DND-41 (cell line): Measurements from ENCODE around the gene CD34.

Source experiments
- ATAC-seq: fragments of 200-7000 bp; cut with Tn5 transposase; 3 replicates; pipeline ENCODE4 v1.9.1; 2021; ENCODE audit warnings: low read depth; ENCODE audit not compliant: insufficient read depth
- DNase-seq: peaks from one replicate; pipeline ENCODE4 v3.0.0-alpha.2; 2020
- H2AFZ ChIP-seq: 2 replicates; pipeline ENCODE4 v1.6.0; 2012; ENCODE audit warnings: low read depth, low read length
- H3K27ac ChIP-seq: 2 replicates; pipeline ENCODE4 v1.5.1; 2012; ENCODE audit warnings: low read length, inconsistent platforms
- H3K27me3 ChIP-seq: fragments of 200-600 bp; sonication (generic); 2 replicates; pipeline ENCODE4 v1.6.0; 2012; ENCODE audit warnings: low read length, mild to moderate bottlenecking, inconsistent platforms; ENCODE audit not compliant: insufficient read depth, poor library complexity
- H3K36me3 ChIP-seq: 2 replicates; pipeline ENCODE4 v1.5.1; 2012; ENCODE audit warnings: low read length, inconsistent platforms; ENCODE audit not compliant: insufficient read depth
- H3K4me1 ChIP-seq: 2 replicates; pipeline ENCODE4 v1.5.1; 2012; ENCODE audit warnings: mild to moderate bottlenecking, low read length; ENCODE audit not compliant: insufficient read depth
- H3K4me2 ChIP-seq: 2 replicates; pipeline ENCODE4 v1.6.0; 2012; ENCODE audit warnings: mild to moderate bottlenecking, moderate library complexity, low read length, inconsistent platforms; ENCODE audit not compliant: insufficient read depth
- H3K4me3 ChIP-seq, 2 experiments: fragments of 200-600 bp in 1 of 2; shearing (Covaris generic) in 1 of 2; 2 replicates each; pipeline ENCODE4 v1.5.1; 2012 to 2016; ENCODE audit warnings: inconsistent platforms in 2 of 2, low read length in 2 of 2, mild to moderate bottlenecking in 2 of 2, low read depth in 1 of 2, moderate library complexity in 1 of 2
- H3K79me2 ChIP-seq: 2 replicates; pipeline ENCODE4 v1.6.0; 2012; ENCODE audit warnings: low read length, inconsistent platforms; ENCODE audit not compliant: insufficient read depth
- H3K9ac ChIP-seq: 2 replicates; pipeline ENCODE4 v1.6.0; 2012; ENCODE audit warnings: low read depth, mild to moderate bottlenecking, inconsistent platforms, low read length, moderate library complexity
- H3K9me3 ChIP-seq: 2 replicates; pipeline ENCODE4 v1.5.1; 2012; ENCODE audit warnings: low read length, moderate library complexity, mild to moderate bottlenecking, inconsistent platforms; ENCODE audit not compliant: insufficient read depth, severe bottlenecking
- H4K20me1 ChIP-seq: 2 replicates; pipeline ENCODE4 v1.6.0; 2012; ENCODE audit warnings: low read length; ENCODE audit not compliant: insufficient read depth
- EZH2 ChIP-seq: IDR thresholded peaks from 3 replicates; pipeline ENCODE4 v1.6.1; 2012; ENCODE audit warnings: borderline replicate concordance, low read depth, mild to moderate bottlenecking, moderate library complexity, low read length, inconsistent platforms; ENCODE audit not compliant: severe bottlenecking
- TF ChIP-seq, protein P1 (sequence below): IDR thresholded peaks from 2 replicates; pipeline ENCODE4 v1.5.1; 2012; ENCODE audit warnings: borderline replicate concordance, low read length, moderate library complexity, mild to moderate bottlenecking; ENCODE audit not compliant: poor library complexity, severe bottlenecking; ENCODE audit errors: extremely low read depth

CD34 gene

GRCh38 chr1:207897188-207897587, 13.7 kb downstream of the CD34 start:
- no peaks in the 10 kb centered on the region for H3K36me3 ChIP-seq
- ATAC-seq (no peak), DNase-seq (no peak)
- no peaks in the 10 kb centered on the region for H3K4me1 ChIP-seq
- no peaks in the 10 kb centered on the region for H3K79me2 ChIP-seq
- H3K9ac ChIP-seq = no peak overlapping the region
- no peak overlapping the region for H3K4me3 ChIP-seq
- no peaks in the 10 kb centered on the region for H3K27me3 ChIP-seq
- TF ChIP-seq, protein P1, sequence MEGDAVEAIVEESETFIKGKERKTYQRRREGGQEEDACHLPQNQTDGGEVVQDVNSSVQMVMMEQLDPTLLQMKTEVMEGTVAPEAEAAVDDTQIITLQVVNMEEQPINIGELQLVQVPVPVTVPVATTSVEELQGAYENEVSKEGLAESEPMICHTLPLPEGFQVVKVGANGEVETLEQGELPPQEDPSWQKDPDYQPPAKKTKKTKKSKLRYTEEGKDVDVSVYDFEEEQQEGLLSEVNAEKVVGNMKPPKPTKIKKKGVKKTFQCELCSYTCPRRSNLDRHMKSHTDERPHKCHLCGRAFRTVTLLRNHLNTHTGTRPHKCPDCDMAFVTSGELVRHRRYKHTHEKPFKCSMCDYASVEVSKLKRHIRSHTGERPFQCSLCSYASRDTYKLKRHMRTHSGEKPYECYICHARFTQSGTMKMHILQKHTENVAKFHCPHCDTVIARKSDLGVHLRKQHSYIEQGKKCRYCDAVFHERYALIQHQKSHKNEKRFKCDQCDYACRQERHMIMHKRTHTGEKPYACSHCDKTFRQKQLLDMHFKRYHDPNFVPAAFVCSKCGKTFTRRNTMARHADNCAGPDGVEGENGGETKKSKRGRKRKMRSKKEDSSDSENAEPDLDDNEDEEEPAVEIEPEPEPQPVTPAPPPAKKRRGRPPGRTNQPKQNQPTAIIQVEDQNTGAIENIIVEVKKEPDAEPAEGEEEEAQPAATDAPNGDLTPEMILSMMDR = no peak
- TF ChIP-seq EZH2 = no peak
- no peak overlapping the region for H2AFZ ChIP-seq
- no peak overlapping the region for H3K27ac ChIP-seq
- H3K9me3 ChIP-seq = no peaks in the 10 kb centered on the region
- H4K20me1 ChIP-seq = no peaks in the 10 kb centered on the region
- no peak overlapping the region for H3K4me2 ChIP-seq

DNA sequence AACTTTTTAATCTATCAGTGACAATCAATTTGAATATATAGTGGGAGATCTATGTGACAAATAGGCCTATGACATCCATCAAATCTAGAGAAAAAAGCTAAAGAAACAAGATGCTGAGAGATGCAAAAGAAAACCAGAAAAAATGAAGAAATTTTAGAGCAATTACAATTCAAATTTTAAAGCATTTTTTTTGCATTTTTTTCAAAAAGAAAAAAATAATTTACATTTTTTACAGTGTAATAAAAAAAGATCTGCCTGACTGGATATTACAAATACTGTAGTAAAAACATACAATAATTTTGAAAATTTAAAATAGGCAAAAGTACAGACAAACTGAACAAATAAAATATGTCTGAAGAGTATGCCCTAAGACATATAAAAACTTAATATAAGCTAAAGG, 14.4 kb downstream of the CD34 start:
- Histone ChIP-seq H3K9ac (no peak overlapping the region), H3K9me3 (no peaks in the 10 kb centered on the region), H2AFZ (no peak overlapping the region), H3K36me3 (no peaks in the 10 kb centered on the region), H4K20me1 (no peaks in the 10 kb centered on the region), H3K4me3 (no peak overlapping the region), H3K4me2 (no peak overlapping the region), H3K79me2 (no peaks in the 10 kb centered on the region), H3K4me1 (no peaks in the 10 kb centered on the region), H3K27ac (no peak overlapping the region), H3K27me3 (no peaks in the 10 kb centered on the region)
- DNase-seq (no peak), ATAC-seq (no peak)
- no peak for TF ChIP-seq EZH2
- TF ChIP-seq, protein P1 = no peak

DNA sequence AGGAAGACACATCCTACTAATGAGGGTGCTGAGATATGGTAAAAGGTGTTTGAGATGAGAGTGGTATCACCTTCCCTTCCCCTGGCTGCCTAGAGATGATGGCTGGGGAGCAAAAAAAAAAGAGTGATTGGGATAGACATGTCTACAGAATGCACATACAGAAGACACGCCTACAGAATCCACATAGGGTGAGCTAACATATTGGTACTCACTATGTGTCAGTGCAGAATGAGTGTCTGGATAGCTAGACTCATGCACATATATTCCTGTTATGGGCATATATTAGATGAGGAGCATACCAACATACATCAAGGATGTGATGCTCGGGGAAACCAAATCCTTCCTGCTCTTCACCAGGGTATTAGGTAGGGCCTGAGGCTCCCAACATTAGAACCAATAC, 16.2 kb downstream of the CD34 start:
- no peak overlapping the region for H3K9ac ChIP-seq
- TF ChIP-seq, protein P1 = no peak
- TF ChIP-seq EZH2 = no peak
- H3K4me3 ChIP-seq = no peak overlapping the region
- no peak overlapping the region for H2AFZ ChIP-seq
- DNase-seq = no peak
- H3K9me3 ChIP-seq = no peaks in the 10 kb centered on the region
- no peaks in the 10 kb centered on the region for H4K20me1 ChIP-seq
- no peaks in the 10 kb centered on the region for H3K79me2 ChIP-seq
- no peaks in the 10 kb centered on the region for H3K27me3 ChIP-seq
- H3K4me1 ChIP-seq = no peaks in the 10 kb centered on the region
- H3K27ac ChIP-seq = no peak overlapping the region
- ATAC-seq = no peak
- no peaks in the 10 kb centered on the region for H3K36me3 ChIP-seq
- H3K4me2 ChIP-seq = no peak overlapping the region
